ENCODE results near the gene EZH1. TPM values are rescaled to one million over a fixed set of nuclear protein-coding genes. Genes with fewer than 3 reads are reported as not detected.

Gene EZH1
- total RNA-seq, 1 donor from 2014 or later, result 56.2 TPM

GRCh38 chr17:42690596-42690995, 54.2 kb downstream of the EZH1 start:
- no peaks in the 10 kb centered on the region for H3K4me1 ChIP-seq
- ATAC-seq (no peak), DNase-seq (no peak)
- TF ChIP-seq CTCF (IDR thresholded peaks at IDR 0.05), result no peak
- no peak overlapping the region for H3K4me3 ChIP-seq
- H3K36me3 ChIP-seq, result peaks cover 32% of the 10 kb centered on the region
- H3K27me3 ChIP-seq (ENCODE audit: low read depth), result no peaks in the 10 kb centered on the region
- intact Hi-C loops (cut with DNase I), result no loop called here
- no peak overlapping the region for H3K27ac ChIP-seq
- H3K9me3 ChIP-seq, result no peaks in the 10 kb centered on the region

GRCh38 chr17:42687707-42688320, 57.0 kb downstream of the EZH1 start:
- Histone ChIP-seq H3K9me3 (no peaks in the 10 kb centered on the region), H3K36me3 (peaks cover 22% of the 10 kb centered on the region), H3K4me1 (peaks cover 14% of the 10 kb centered on the region), H3K27ac (no peak overlapping the region), H3K27me3 (ENCODE audit: low read depth) (no peaks in the 10 kb centered on the region), H3K4me3 (no peak overlapping the region)
- DNase-seq (no peak), ATAC-seq (no peak)
- intact Hi-C loops (cut with DNase I), result no loop called here
- TF ChIP-seq CTCF (IDR thresholded peaks at IDR 0.05), result no peak

- no peak for TF ChIP-seq CTCF (IDR thresholded peaks at IDR 0.05)
- Histone ChIP-seq H3K27ac (no peak overlapping the region), H3K9me3 (no peaks in the 10 kb centered on the region), H3K4me1 (peaks cover 26% of the 10 kb centered on the region), H3K4me3 (no peak overlapping the region), H3K27me3 (ENCODE audit: low read depth) (no peaks in the 10 kb centered on the region), H3K36me3 (peaks cover 22% of the 10 kb centered on the region)
- intact Hi-C loops (cut with DNase I), result no loop called here
- ATAC-seq (no peak), DNase-seq (no peak)
Measured at GRCh38 chr17:42686520-42687128, 58.2 kb downstream of the EZH1 start.

GRCh38 chr17:42685831-42686230, 59.0 kb downstream of the EZH1 start:
- no peaks in the 10 kb centered on the region for H3K27me3 ChIP-seq (ENCODE audit: low read depth)
- H3K4me3 ChIP-seq, result no peak overlapping the region
- intact Hi-C loops (cut with DNase I), result no loop called here
- H3K9me3 ChIP-seq, result no peaks in the 10 kb centered on the region
- DNase-seq (no peak), ATAC-seq (no peak)
- no peak for TF ChIP-seq CTCF (IDR thresholded peaks at IDR 0.05)
- H3K36me3 ChIP-seq, result peaks cover 16% of the 10 kb centered on the region
- H3K27ac ChIP-seq, result no peak overlapping the region
- H3K4me1 ChIP-seq, result peaks cover 32% of the 10 kb centered on the region

- Histone ChIP-seq H3K27ac (no peak overlapping the region), H3K9me3 (no peaks in the 10 kb centered on the region), H3K4me3 (no peak overlapping the region), H3K27me3 (ENCODE audit: low read depth) (no peaks in the 10 kb centered on the region), H3K4me1 (peaks cover 40% of the 10 kb centered on the region), H3K36me3 (peaks cover 13% of the 10 kb centered on the region)
- ATAC-seq, result no peak
- intact Hi-C loops (cut with DNase I), result no loop called here
- TF ChIP-seq CTCF (IDR thresholded peaks at IDR 0.05), result no peak
- no peak for DNase-seq
Measured at GRCh38 chr17:42684929-42685556, 59.8 kb downstream of the EZH1 start.

Measured in lower lobe of right lung (tissue), 2 donors.